GM19455 (cell line): ENCODE measurements around the gene ZNF714.
"Not testable (repeated sequence)": the region's sequence is repeated elsewhere in the genome, so short reads cannot be mapped to it uniquely, and the experiment has no call there.

Source experiments
- ATAC-seq: cut with Tn5 transposase; IDR thresholded peaks from one replicate; pipeline ENCODE4 v1.9.1; 2021; ENCODE audit not compliant: unreplicated experiment

ZNF714 gene

DNA sequence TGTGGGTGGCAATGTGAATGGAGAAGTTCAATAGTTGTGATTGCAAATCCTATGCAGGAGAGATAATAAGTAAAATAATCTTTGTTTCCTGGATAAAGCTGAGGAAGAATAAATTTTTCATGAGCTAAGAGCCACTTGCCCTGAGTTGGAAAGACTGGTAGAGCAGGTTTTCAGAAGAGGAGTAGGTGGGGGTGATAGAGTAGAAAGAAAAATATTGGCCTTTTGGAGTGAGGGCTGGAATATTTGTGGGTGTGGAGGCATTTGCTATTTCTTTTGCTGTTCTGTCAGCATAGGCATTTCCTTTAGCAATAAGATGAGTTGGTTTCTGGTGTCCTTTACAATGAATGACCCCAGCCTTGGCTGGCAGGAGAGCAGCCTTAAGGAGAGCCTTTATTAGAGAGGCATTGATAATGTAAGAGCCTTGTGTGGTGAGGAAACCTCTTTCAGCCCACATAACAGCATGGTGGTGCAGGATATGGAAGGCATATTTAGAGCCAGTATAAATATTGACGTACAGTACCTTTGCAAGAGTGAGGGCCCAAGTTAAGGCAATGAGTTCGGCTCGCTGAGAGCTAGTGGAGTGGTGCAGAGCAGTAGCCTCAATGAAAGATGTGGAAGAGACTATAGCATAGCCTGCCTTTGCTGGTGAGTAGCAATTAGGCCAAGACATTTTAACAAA is 48.2 kb downstream of the ZNF714 start:
- ATAC-seq: no peak

DNA sequence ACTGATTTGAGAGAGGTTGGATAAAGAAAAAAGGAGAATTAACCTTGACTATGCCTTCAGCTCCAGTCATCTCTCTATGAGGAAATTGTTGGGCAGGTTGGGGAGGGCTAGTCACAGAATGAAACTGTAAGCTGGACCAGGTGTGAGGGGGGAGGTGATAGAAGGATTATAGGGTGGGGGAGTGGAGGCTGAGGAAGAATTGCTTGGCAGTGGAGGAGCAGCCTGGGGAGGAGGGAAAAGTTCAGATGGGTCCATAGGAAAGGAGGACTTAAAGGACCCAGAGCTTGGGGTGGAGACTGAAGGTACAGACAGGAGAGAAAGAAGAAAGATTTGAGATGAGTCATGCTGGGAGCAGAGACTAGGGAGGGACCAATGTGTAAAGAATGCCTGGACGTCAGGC is 51.6 kb downstream of the ZNF714 start:
- ATAC-seq: no peak

DNA sequence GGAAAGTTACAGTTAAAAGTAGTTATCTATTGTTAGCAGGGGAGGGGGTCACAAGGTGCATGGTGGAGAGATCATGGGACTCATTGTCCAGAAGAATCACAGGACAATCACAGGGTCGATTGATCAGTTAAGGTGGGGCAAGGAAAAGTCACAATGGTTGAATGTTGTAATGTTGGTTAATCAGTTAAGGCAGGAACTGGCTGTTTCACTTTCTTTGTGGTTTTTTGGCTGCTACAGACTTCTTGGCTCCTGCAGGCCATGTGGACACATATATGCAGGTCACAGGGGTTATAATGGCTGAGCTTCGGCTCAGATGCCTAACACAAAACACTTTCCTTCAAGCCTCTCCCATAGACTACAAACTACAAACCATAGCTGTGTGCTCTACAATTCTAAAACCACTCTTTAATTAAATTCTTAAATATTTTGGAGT is 52.9 kb downstream of the ZNF714 start:
- ATAC-seq: no peak

GRCh38 chr19:21135433-21135832 is 53.4 kb downstream of the ZNF714 start:
- ATAC-seq: no peak

GRCh38 chr19:21138130-21138529 is 56.1 kb downstream of the ZNF714 start:
- ATAC-seq: no peak

GRCh38 chr19:21141006-21141405 is 59.0 kb downstream of the ZNF714 start:
- not testable (repeated sequence) for ATAC-seq

DNA sequence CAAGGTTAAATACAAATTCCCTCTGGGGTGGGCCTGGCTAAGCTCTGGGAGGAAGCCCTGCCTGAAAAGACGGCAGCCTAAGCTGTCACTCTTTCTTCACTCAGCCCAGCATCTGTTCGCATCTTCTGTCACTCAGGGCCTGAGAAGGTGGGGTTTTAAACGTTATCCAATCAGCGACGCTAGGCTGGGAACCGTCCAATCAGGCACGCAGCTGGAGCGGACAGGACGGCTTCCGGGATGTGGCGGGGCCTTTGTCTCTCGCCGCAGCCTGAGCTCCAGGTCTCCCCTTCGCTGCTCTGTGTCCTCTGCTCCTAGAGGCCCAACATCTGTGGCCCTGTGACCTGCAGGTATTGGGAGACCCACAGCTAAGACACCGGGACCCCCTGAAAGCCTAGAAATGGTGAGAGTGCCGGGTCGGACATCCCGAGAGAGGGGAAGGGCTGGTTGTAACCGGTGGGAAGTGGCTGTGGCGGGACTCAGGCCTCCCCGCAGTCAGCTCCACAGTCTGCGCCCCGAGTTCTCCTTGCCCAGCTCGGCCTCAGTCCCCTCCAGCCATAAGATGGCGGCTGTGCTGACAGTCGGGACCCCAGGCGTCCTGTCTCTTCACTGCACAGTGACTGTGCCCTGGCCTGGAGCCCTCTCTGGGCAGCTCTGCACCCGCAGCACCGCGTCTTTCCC is 59.9 kb downstream of the ZNF714 start, which contains the start of gene ZNF431:
Gene ZNF431 (plus strand): TSS at position 254 of the 678 bp plus-strand sequence. CDS start 144 bp downstream, at position 398.
- ATAC-seq: peak; percentile 95

GRCh38 chr19:21143428-21143827 is 61.4 kb downstream of the ZNF714 start:
- ATAC-seq: no peak

- no peak for ATAC-seq
Observed at GRCh38 chr19:21143854-21144253, 61.9 kb downstream of the ZNF714 start.

DNA sequence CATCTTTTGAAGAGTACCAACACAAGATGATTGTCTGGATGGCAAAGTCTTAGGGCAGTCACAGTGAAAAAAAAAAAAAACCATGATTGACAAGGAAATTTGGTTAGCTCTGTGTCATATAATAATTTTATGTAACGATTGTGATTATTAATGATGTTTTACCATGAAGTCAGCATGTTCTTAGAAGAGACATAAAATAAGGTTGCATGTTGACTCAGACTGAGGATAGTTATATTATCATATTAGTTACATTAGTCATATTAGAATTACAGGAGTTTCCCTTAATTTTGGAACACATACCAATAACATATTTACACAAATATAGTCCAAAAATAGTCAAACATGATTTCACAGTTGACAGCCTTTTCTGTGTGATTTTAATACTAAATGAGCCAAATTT is 65.5 kb downstream of the ZNF714 start:
- ATAC-seq: no peak

DNA sequence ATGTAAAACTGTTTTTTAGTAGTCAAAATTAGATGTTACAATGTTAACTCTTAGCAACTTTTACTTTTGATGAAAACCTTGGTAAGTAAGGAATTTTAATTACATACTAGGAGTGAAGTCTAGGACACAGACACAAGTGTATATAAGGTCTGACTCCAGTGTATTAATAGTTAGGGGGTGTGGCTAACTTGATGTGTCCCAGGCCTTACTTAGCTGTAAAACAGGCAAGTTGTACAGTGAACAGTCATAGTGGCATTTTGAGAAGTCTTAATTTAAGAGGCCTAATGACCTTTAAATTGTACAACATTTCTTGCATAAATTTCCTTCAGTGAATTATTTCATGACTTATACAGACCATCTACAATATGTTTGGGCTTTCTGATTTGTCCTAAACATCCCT is 66.7 kb downstream of the ZNF714 start:
- no peak for ATAC-seq

DNA sequence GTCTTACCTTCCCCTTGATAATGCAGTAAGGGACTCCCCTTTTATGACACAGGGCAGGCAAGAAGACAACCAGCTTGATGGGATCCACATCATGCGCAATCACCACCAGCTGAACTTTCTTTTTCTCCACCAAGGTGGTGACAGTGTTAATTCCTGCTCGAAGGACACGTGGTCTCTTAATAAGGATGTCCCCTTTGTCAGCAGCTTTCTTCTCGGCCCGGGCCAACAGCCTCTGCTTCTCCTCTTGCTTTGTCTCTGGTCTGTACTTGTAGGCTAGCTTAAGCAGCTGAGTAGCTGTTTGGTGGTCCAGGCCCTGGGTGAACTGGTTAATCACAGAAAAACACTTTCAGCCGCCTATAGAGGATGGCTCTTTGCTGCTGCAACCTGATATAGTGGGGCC is 67.9 kb downstream of the ZNF714 start:
- ATAC-seq: no peak

DNA sequence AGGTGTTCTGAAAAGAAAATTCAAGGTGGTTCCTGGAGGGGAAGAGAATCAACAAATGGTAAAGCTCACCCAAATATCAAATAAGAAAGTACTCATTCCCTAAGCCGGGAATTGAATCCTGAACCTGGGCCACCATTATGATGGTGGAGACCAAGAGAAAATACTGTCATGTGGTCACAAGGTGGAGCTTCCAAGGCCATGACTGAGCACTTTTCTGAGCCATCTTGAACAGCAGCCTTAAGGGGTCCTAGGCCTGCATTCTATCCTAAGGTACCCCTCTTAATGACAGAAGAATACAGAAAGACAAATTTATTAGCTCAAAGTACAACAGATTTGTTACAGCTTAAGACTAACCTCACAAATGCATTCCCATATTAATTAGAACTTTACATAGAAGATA is 69.5 kb downstream of the ZNF714 start:
- ATAC-seq: no peak

- ATAC-seq: no peak
Observed at GRCh38 chr19:21158523-21159135, 76.6 kb downstream of the ZNF714 start.

GRCh38 chr19:21164541-21164940 is 82.5 kb downstream of the ZNF714 start:
- no peak for ATAC-seq

DNA sequence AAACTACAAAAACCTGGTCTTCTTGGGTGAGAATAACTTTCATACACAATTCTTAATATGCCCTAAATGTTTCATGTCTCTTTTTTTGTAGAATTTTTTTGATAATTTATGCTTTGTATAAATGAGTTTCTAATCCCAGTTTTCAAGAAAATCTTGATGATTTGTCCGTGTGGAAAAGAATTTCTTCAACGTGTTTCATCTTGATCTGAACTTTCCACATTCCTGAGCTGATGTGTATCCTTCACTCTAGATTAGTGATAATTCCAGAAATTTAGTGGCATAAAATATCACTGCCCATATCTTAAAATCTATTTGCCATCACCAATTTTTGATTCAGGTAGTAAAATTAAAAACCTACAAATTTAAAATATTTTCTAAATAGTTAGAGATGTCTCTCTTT is 84.4 kb downstream of the ZNF714 start:
- no peak for ATAC-seq
